ENCODE data around the gene TUBA4B. TPM values are rescaled to one million over a fixed set of nuclear protein-coding genes. Genes with fewer than 3 reads are reported as not detected.
A peak's percentile ranks its signal among the peaks of the same experiment; 100 is the strongest.
"Not testable (repeated sequence)": the region's sequence is repeated elsewhere in the genome, so short reads cannot be mapped to it uniquely, and the experiment has no call there.

Gene TUBA4B
- total RNA-seq, 1 donor from 2014 or later, result not detected

GRCh38 chr2:219245148-219245898 is 7.7 kb upstream of the TUBA4B start, which contains the start of the genes GLB1L and STK16:
TSS of gene GLB1L (minus strand) at chr2:219245444. CDS start at chr2:219243573, 1,871 bp downstream.
TSS of gene STK16 (plus strand) at chr2:219245479. CDS start at chr2:219246000, 521 bp downstream.
- intact Hi-C loops (cut with DNase I), result no loop called here
- peak; percentile 93 for ATAC-seq
- DNase-seq (ENCODE audit: missing footprints), result peak; percentile 96

- intact Hi-C loops (cut with DNase I), result no loop called here
- no peak for DNase-seq (ENCODE audit: missing footprints)
- no peak for ATAC-seq
These were observed 7.2 kb upstream of the TUBA4B start for GRCh38 chr2:219245899-219246230.

GRCh38 chr2:219246559-219246958 is 6.5 kb upstream of the TUBA4B start:
- intact Hi-C loops (cut with DNase I), result no loop called here
- DNase-seq (ENCODE audit: missing footprints) (no peak), ATAC-seq (no peak)

- DNase-seq (ENCODE audit: missing footprints) (no peak), ATAC-seq (no peak)
- intact Hi-C loops (cut with DNase I), result no loop called here
These were observed 5.1 kb upstream of the TUBA4B start for GRCh38 chr2:219247678-219248642.

- DNase-seq (ENCODE audit: missing footprints) (no peak), ATAC-seq (no peak)
- intact Hi-C loops (cut with DNase I), result no loop called here
These were observed 4.2 kb upstream of the TUBA4B start for GRCh38 chr2:219248845-219249202.

- intact Hi-C loops (cut with DNase I), result no loop called here
- DNase-seq (ENCODE audit: missing footprints) (peak; percentile 80), ATAC-seq (peak; percentile 43)
These were observed 3.7 kb upstream of the TUBA4B start for GRCh38 chr2:219249203-219249980.

GRCh38 chr2:219250049-219250781 is 2.8 kb upstream of the TUBA4B start:
- intact Hi-C loops (cut with DNase I), result no loop called here
- DNase-seq (ENCODE audit: missing footprints) (no peak), ATAC-seq (no peak)

GRCh38 chr2:219251656-219252055 is 1.4 kb upstream of the TUBA4B start:
- DNase-seq (ENCODE audit: missing footprints) (no peak), ATAC-seq (no peak)
- intact Hi-C loops (cut with DNase I), result loop anchor here (2.0 kb wide), 2 partner anchors 43 to 75 kb away; partner anchors contain the start of gene CNPPD1

- DNase-seq (ENCODE audit: missing footprints), result no peak
- no peak for ATAC-seq
- intact Hi-C loops (cut with DNase I), result loop anchor here (2.0 kb wide), 2 partner anchors 43 to 75 kb away; partner anchors contain the start of gene CNPPD1
These were observed 959 bp upstream of the TUBA4B start for GRCh38 chr2:219252084-219252483.

- intact Hi-C loops (cut with DNase I), result loop anchor here (2.0 kb wide), 2 partner anchors 42 to 76 kb away; partner anchors contain the start of gene CNPPD1
- ATAC-seq, result no peak
- DNase-seq (ENCODE audit: missing footprints), result no peak
These were observed 508 bp upstream of the TUBA4B start for GRCh38 chr2:219252570-219252899.

GRCh38 chr2:219253753-219254589 is 928 bp downstream of the TUBA4B start, which contains the start of gene TUBA4A:
TSS of gene TUBA4A (minus strand) at chr2:219253918. CDS start at chr2:219253858, 60 bp downstream.
- DNase-seq (ENCODE audit: missing footprints) (peak; percentile 95), ATAC-seq (peak; percentile 92)
- intact Hi-C loops (cut with DNase I), result loop anchor here (2.0 kb wide), 3 partner anchors 23 to 77 kb away; partner anchors contain the start of gene CNPPD1

GRCh38 chr2:219254590-219255201 is 1.7 kb downstream of the TUBA4B start:
- intact Hi-C loops (cut with DNase I), result loop anchor here (2.0 kb wide), 1 partner anchor 22 kb away; no protein-coding TSS in a partner anchor

GRCh38 chr2:219258942-219259341 is 5.9 kb downstream of the TUBA4B start:
- intact Hi-C loops (cut with DNase I); DNase-seq (ENCODE audit: missing footprints); ATAC-seq: not testable (repeated sequence)

More at GRCh38 chr2:219254590-219255201, 1.7 kb downstream of the TUBA4B start:
- ATAC-seq (peak; percentile 5), DNase-seq (ENCODE audit: missing footprints) (no peak)

- DNase-seq (ENCODE audit: missing footprints) (no peak), ATAC-seq (no peak)
- intact Hi-C loops (cut with DNase I), result no loop called here
These were observed 8.2 kb downstream of the TUBA4B start for GRCh38 chr2:219261024-219261855.

- intact Hi-C loops (cut with DNase I), result no loop called here
- ATAC-seq (no peak), DNase-seq (ENCODE audit: missing footprints) (no peak)
These were observed 13.2 kb downstream of the TUBA4B start for GRCh38 chr2:219266232-219266631.

GRCh38 chr2:219266886-219267285 is 13.8 kb downstream of the TUBA4B start:
- no peak for DNase-seq (ENCODE audit: missing footprints)
- no peak for ATAC-seq
- intact Hi-C loops (cut with DNase I), result no loop called here
